Stimulated activated memory B cell treated with anti-CD40 and anti-IgM and Interleukin-4, amounts not matched to agents 10 μg/mL and 1 μg/mL and 100 μg/mL, for 72 hours (primary cell): Measurements from ENCODE around the gene TTC24.

Experiments used
- ATAC-seq: fragments of 150-1000 bp; cut with Tn5 transposase; 2 replicates; pipeline ENCODE4 v1.10.0; 2021
- H3K27ac Mint-ChIP-seq: one replicate; pipeline ENCODE4 v1.8.0; 2022; ENCODE audit warnings: mild to moderate bottlenecking, mixed read lengths
- H3K27me3 Mint-ChIP-seq: one replicate; pipeline ENCODE4 v1.8.0; 2022; ENCODE audit warnings: mixed read lengths
- H3K36me3 Mint-ChIP-seq: one replicate; pipeline ENCODE4 v1.8.0; 2022; ENCODE audit warnings: mixed read lengths
- H3K4me1 Mint-ChIP-seq: one replicate; pipeline ENCODE4 v1.8.0; 2022; ENCODE audit warnings: mixed read lengths
- H3K4me3 Mint-ChIP-seq: one replicate; pipeline ENCODE4 v1.8.0; 2022; ENCODE audit warnings: mild to moderate bottlenecking, moderate library complexity, mixed read lengths
- H3K9me3 Mint-ChIP-seq: one replicate; pipeline ENCODE4 v1.8.0; 2022; ENCODE audit warnings: mixed read lengths

The TTC24 gene

GRCh38 chr1:156579472-156579871 is at the start of gene TTC24:
TSS of gene TTC24 (plus strand) at chr1:156579723. CDS start at chr1:156581365, 1,642 bp downstream.
- H3K4me1 Mint-ChIP-seq, result peaks cover 36% of the 10 kb centered on the region
- no peak within 1 kb of the TSS for H3K4me3 Mint-ChIP-seq
- H3K9me3 Mint-ChIP-seq, result no peaks in the 10 kb centered on the region
- no peaks in the 10 kb centered on the region for H3K36me3 Mint-ChIP-seq
- no peak for ATAC-seq
- no peak within 1 kb of the TSS for H3K27ac Mint-ChIP-seq
- no peaks in the 10 kb centered on the region for H3K27me3 Mint-ChIP-seq

- Mint-ChIP-seq H3K4me1 (peaks cover 15% of the 10 kb centered on the region), H3K4me3 (no peak overlapping the region), H3K27ac (no peak overlapping the region), H3K36me3 (no peaks in the 10 kb centered on the region), H3K9me3 (no peaks in the 10 kb centered on the region), H3K27me3 (no peaks in the 10 kb centered on the region)
- ATAC-seq, result no peak
These were observed 49.5 kb upstream of the TTC24 start for GRCh38 chr1:156530006-156530405.

DNA sequence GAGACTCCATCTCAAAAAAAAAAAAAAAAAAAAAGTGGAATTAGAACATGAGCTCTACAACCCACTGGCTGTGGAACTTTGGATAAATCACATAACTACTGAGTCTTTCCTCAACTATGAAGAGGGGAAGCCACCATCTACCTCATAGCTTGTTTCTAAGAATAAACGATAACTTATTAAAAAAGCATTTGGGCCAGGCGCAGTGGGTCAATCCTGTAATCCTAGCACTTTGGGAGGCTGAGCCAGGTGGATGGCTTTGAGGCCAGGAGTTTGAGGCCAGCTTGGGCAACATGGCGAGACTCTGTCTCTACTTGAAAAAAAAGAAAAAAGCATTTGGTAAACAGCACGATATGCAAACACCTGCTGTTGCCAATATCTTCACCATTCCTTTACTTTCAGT is 47.1 kb upstream of the TTC24 start:
- Mint-ChIP-seq H3K27me3 (no peaks in the 10 kb centered on the region), H3K4me1 (peaks cover 4% of the 10 kb centered on the region), H3K36me3 (no peaks in the 10 kb centered on the region), H3K27ac (no peak overlapping the region), H3K9me3 (no peaks in the 10 kb centered on the region), H3K4me3 (no peak overlapping the region)
- no peak for ATAC-seq

GRCh38 chr1:156533568-156534220 is 45.8 kb upstream of the TTC24 start:
- no peak for ATAC-seq
- H3K27ac Mint-ChIP-seq, result no peak overlapping the region
- no peaks in the 10 kb centered on the region for H3K9me3 Mint-ChIP-seq
- no peaks in the 10 kb centered on the region for H3K4me1 Mint-ChIP-seq
- no peak overlapping the region for H3K4me3 Mint-ChIP-seq
- H3K27me3 Mint-ChIP-seq, result no peaks in the 10 kb centered on the region
- H3K36me3 Mint-ChIP-seq, result no peaks in the 10 kb centered on the region

- Mint-ChIP-seq H3K4me3 (no peak overlapping the region), H3K36me3 (no peaks in the 10 kb centered on the region), H3K27ac (no peak overlapping the region), H3K27me3 (no peaks in the 10 kb centered on the region), H3K9me3 (no peaks in the 10 kb centered on the region), H3K4me1 (no peaks in the 10 kb centered on the region)
- ATAC-seq, result no peak
These were observed 45.0 kb upstream of the TTC24 start for GRCh38 chr1:156534424-156535060.

- H3K27ac Mint-ChIP-seq, result no peak overlapping the region
- no peaks in the 10 kb centered on the region for H3K36me3 Mint-ChIP-seq
- no peaks in the 10 kb centered on the region for H3K27me3 Mint-ChIP-seq
- no peak for ATAC-seq
- H3K9me3 Mint-ChIP-seq, result no peaks in the 10 kb centered on the region
- H3K4me3 Mint-ChIP-seq, result no peak overlapping the region
- no peaks in the 10 kb centered on the region for H3K4me1 Mint-ChIP-seq
These were observed 42.5 kb upstream of the TTC24 start for GRCh38 chr1:156537027-156537426.

GRCh38 chr1:156538711-156539440 is 40.6 kb upstream of the TTC24 start:
- no peak for ATAC-seq
- H3K9me3 Mint-ChIP-seq, result no peaks in the 10 kb centered on the region
- H3K4me1 Mint-ChIP-seq, result peaks cover 5% of the 10 kb centered on the region
- no peaks in the 10 kb centered on the region for H3K36me3 Mint-ChIP-seq
- no peak overlapping the region for H3K4me3 Mint-ChIP-seq
- H3K27me3 Mint-ChIP-seq, result no peaks in the 10 kb centered on the region
- H3K27ac Mint-ChIP-seq, result no peak overlapping the region

DNA sequence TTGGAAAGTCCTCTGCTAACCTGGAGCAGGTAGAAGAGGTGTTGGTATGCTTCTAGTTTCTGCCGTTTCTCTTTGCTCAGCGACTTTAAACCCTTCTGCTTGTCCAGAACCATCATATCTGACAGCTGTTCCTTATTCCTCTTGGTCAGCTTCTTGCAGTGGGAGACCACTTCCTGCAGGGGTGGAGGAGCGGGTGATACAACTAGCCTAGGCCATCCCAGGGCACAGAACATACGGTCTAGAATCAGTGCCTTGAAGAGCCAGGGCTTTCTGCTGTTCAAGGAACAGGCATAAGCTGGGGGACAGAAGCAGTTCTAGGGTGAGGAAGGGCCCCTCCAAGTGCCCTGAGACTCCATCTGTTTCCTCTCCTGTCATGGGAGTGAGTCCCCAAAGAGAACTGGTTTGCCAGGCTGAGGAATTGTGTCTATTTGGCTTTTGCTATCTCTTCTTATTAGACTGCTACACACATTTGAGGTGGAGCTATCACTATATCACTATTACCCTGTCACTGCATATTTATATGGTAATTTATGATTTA is 39.6 kb upstream of the TTC24 start:
- ATAC-seq, result no peak
- H3K36me3 Mint-ChIP-seq, result no peaks in the 10 kb centered on the region
- H3K27ac Mint-ChIP-seq, result no peak overlapping the region
- no peaks in the 10 kb centered on the region for H3K9me3 Mint-ChIP-seq
- peaks cover 5% of the 10 kb centered on the region for H3K4me1 Mint-ChIP-seq
- no peak overlapping the region for H3K4me3 Mint-ChIP-seq
- no peaks in the 10 kb centered on the region for H3K27me3 Mint-ChIP-seq

GRCh38 chr1:156540955-156541354 is 38.6 kb upstream of the TTC24 start:
- H3K4me1 Mint-ChIP-seq, result peaks cover 5% of the 10 kb centered on the region
- no peak overlapping the region for H3K4me3 Mint-ChIP-seq
- H3K36me3 Mint-ChIP-seq, result no peaks in the 10 kb centered on the region
- H3K27me3 Mint-ChIP-seq, result no peaks in the 10 kb centered on the region
- no peak for ATAC-seq
- H3K27ac Mint-ChIP-seq, result no peak overlapping the region
- no peaks in the 10 kb centered on the region for H3K9me3 Mint-ChIP-seq

DNA sequence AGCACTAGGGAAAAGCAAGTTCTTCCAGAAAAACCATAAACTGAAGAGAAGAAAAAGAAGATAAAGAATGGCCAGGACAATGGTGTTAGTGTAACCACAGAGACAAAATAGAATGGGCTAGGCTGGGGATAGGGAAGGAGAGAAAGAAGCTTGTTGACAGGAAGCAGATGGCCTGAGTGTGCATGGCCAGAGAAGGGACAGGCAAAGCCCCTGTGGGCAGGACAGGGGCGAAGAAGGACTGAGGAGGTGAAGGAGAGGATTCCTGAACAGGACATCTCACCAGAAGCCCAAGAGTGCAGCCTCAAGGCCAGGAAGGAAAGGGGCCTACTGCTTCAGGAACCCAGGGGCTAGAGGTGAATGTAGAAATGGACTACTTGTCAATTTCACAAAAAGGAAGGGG is 36.5 kb upstream of the TTC24 start:
- Mint-ChIP-seq H3K9me3 (no peaks in the 10 kb centered on the region), H3K4me3 (no peak overlapping the region), H3K36me3 (no peaks in the 10 kb centered on the region), H3K27ac (no peak overlapping the region), H3K27me3 (no peaks in the 10 kb centered on the region), H3K4me1 (peaks cover 5% of the 10 kb centered on the region)
- ATAC-seq, result no peak

DNA sequence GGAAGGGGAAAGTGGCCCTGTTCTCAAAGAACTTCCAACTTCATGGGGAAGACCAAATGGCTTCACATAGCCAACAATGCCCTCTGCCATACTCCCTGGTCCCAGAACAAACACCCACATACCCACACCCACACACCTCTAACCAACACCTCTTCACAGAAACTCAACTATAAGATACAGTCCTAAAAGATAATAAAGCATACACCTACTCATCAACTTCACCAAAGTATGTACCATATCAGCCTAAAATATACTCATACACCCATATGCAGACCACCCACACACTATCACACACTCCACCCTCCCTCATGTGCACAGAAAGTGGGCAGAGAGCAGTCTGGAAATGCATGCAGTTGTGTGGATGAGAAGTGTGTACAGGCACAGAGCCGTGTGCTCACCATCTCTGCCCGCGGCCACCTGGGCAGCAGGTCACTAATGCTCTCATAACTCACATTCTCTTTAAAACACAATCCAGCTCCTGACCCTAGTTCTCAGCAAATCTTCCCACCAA is 34.9 kb upstream of the TTC24 start:
- H3K4me1 Mint-ChIP-seq, result peaks cover 5% of the 10 kb centered on the region
- no peak overlapping the region for H3K27ac Mint-ChIP-seq
- no peaks in the 10 kb centered on the region for H3K9me3 Mint-ChIP-seq
- H3K36me3 Mint-ChIP-seq, result no peaks in the 10 kb centered on the region
- no peak overlapping the region for H3K4me3 Mint-ChIP-seq
- ATAC-seq, result no peak
- H3K27me3 Mint-ChIP-seq, result no peaks in the 10 kb centered on the region

GRCh38 chr1:156546267-156546666 is 33.3 kb upstream of the TTC24 start:
- H3K9me3 Mint-ChIP-seq, result no peaks in the 10 kb centered on the region
- H3K27ac Mint-ChIP-seq, result no peak overlapping the region
- H3K27me3 Mint-ChIP-seq, result no peaks in the 10 kb centered on the region
- no peaks in the 10 kb centered on the region for H3K36me3 Mint-ChIP-seq
- ATAC-seq, result no peak
- no peak overlapping the region for H3K4me3 Mint-ChIP-seq
- peaks cover 10% of the 10 kb centered on the region for H3K4me1 Mint-ChIP-seq

- H3K4me3 Mint-ChIP-seq, result no peak overlapping the region
- H3K4me1 Mint-ChIP-seq, result peaks cover 22% of the 10 kb centered on the region
- no peaks in the 10 kb centered on the region for H3K36me3 Mint-ChIP-seq
- ATAC-seq, result no peak
- H3K9me3 Mint-ChIP-seq, result no peaks in the 10 kb centered on the region
- no peaks in the 10 kb centered on the region for H3K27me3 Mint-ChIP-seq
- no peak overlapping the region for H3K27ac Mint-ChIP-seq
These were observed 32.1 kb upstream of the TTC24 start for GRCh38 chr1:156547434-156547833.

GRCh38 chr1:156547982-156548381 is 31.5 kb upstream of the TTC24 start:
- no peaks in the 10 kb centered on the region for H3K27me3 Mint-ChIP-seq
- H3K27ac Mint-ChIP-seq, result no peak overlapping the region

DNA sequence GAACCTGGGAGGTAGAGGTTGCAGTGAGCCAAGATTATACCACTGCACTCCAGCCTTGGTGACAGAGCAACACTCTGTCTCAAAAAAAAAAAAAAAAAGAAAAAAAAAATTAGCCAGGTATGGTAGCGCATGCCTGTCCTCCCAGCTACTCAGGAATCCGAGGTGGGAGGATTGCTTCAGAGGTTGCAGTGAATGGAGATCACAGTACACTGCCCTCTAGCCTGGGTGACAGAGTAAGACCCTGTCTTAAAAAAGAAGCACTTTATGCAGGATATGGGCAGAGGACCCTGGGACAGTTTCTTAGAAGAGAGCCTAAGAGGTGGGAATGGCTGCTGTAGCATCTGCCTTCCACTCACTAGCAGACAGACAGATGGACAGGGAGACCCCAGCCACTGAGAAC is 30.1 kb upstream of the TTC24 start:
- Mint-ChIP-seq H3K4me1 (peaks cover 35% of the 10 kb centered on the region), H3K27ac (no peak overlapping the region), H3K4me3 (no peak overlapping the region), H3K36me3 (no peaks in the 10 kb centered on the region), H3K9me3 (no peaks in the 10 kb centered on the region), H3K27me3 (no peaks in the 10 kb centered on the region)
- ATAC-seq, result no peak

More at GRCh38 chr1:156547982-156548381, 31.5 kb upstream of the TTC24 start:
- Mint-ChIP-seq H3K4me3 (no peak overlapping the region), H3K36me3 (no peaks in the 10 kb centered on the region), H3K9me3 (no peaks in the 10 kb centered on the region), H3K4me1 (peaks cover 25% of the 10 kb centered on the region)
- no peak for ATAC-seq
